ENCODE data around the gene PRKCE. TPM values are rescaled to one million over a fixed set of nuclear protein-coding genes. Genes with fewer than 3 reads are reported as not detected.

Gene PRKCE
- total RNA-seq, 1 donor from 2014 or later = 21.0 TPM

GRCh38 chr2:45814951-45815621, 163.6 kb downstream of the PRKCE start:
- TF ChIP-seq CTCF (IDR thresholded peaks at IDR 0.05; ENCODE audit: insufficient read depth, low read length, poor library complexity, severe bottlenecking) = no peak
- no peak for DNase-seq (ENCODE audit: low read depth)

GRCh38 chr2:45816272-45816671, 164.8 kb downstream of the PRKCE start:
- TF ChIP-seq CTCF (IDR thresholded peaks at IDR 0.05; ENCODE audit: insufficient read depth, low read length, poor library complexity, severe bottlenecking) = no peak

More at GRCh38 chr2:45814951-45815621, 163.6 kb downstream of the PRKCE start:
- no peaks in the 10 kb centered on the region for H3K27me3 ChIP-seq (ENCODE audit: control insufficient read depth, insufficient read depth, low read length)
- H3K36me3 ChIP-seq (ENCODE audit: control insufficient read depth, insufficient read depth, low read length) = no peaks in the 10 kb centered on the region
- no peak overlapping the region for H3K4me3 ChIP-seq (ENCODE audit: low read depth, low read length)

GRCh38 chr2:45818591-45818990, 167.1 kb downstream of the PRKCE start:
- H3K4me3 ChIP-seq (ENCODE audit: low read depth, low read length) = no peak overlapping the region
- no peaks in the 10 kb centered on the region for H3K36me3 ChIP-seq (ENCODE audit: control insufficient read depth, insufficient read depth, low read length)
- H3K27me3 ChIP-seq (ENCODE audit: control insufficient read depth, insufficient read depth, low read length) = no peaks in the 10 kb centered on the region
- no peak for DNase-seq (ENCODE audit: low read depth)
- no peak for TF ChIP-seq CTCF (IDR thresholded peaks at IDR 0.05; ENCODE audit: insufficient read depth, low read length, poor library complexity, severe bottlenecking)

More at GRCh38 chr2:45816272-45816671, 164.8 kb downstream of the PRKCE start:
- Histone ChIP-seq H3K36me3 (ENCODE audit: control insufficient read depth, insufficient read depth, low read length) (no peaks in the 10 kb centered on the region), H3K27me3 (ENCODE audit: control insufficient read depth, insufficient read depth, low read length) (no peaks in the 10 kb centered on the region), H3K4me3 (ENCODE audit: low read depth, low read length) (no peak overlapping the region)
- no peak for DNase-seq (ENCODE audit: low read depth)

GRCh38 chr2:45820048-45820447, 168.6 kb downstream of the PRKCE start:
- Histone ChIP-seq H3K36me3 (ENCODE audit: control insufficient read depth, insufficient read depth, low read length) (no peaks in the 10 kb centered on the region), H3K27me3 (ENCODE audit: control insufficient read depth, insufficient read depth, low read length) (no peaks in the 10 kb centered on the region), H3K4me3 (ENCODE audit: low read depth, low read length) (no peak overlapping the region)
- TF ChIP-seq CTCF (IDR thresholded peaks at IDR 0.05; ENCODE audit: insufficient read depth, low read length, poor library complexity, severe bottlenecking) = no peak
- no peak for DNase-seq (ENCODE audit: low read depth)

- H3K4me3 ChIP-seq (ENCODE audit: low read depth, low read length) = no peak overlapping the region
- DNase-seq (ENCODE audit: low read depth) = peak; percentile 59
- no peak for TF ChIP-seq CTCF (IDR thresholded peaks at IDR 0.05; ENCODE audit: insufficient read depth, low read length, poor library complexity, severe bottlenecking)
- H3K36me3 ChIP-seq (ENCODE audit: control insufficient read depth, insufficient read depth, low read length) = no peaks in the 10 kb centered on the region
- no peaks in the 10 kb centered on the region for H3K27me3 ChIP-seq (ENCODE audit: control insufficient read depth, insufficient read depth, low read length)
These were observed 170.2 kb downstream of the PRKCE start for GRCh38 chr2:45821558-45822271.
